Mammary epithelial cell (primary cell): ENCODE results near the gene FH.

Source experiments
- CTCF ChIP-seq, 2 donors: IDR thresholded peaks in 1 of 2; conservative IDR thresholded peaks in 1 of 2; 2 replicates each; pipeline ENCODE4 v1.5.1; 2011 to 2012; ENCODE audit warnings: inconsistent platforms in 2 of 2, low read length in 2 of 2, mild to moderate bottlenecking in 2 of 2, control low read depth in 1 of 2, low read depth in 1 of 2; ENCODE audit not compliant: insufficient read depth in 1 of 2; ENCODE audit errors: extremely low read depth in 1 of 2
- EZH2 ChIP-seq: IDR thresholded peaks from 2 replicates; pipeline ENCODE4 v1.6.1; 2012; ENCODE audit warnings: low read length, inconsistent platforms, borderline replicate concordance

- TF ChIP-seq CTCF (conservative IDR thresholded peaks at IDR 0.05 in 1 of 2, IDR thresholded peaks at IDR 0.05 in 1 of 2; ENCODE audit: extremely low read depth in 1 of 2, insufficient read depth in 1 of 2, low read depth in 1 of 2, low read length in 2 of 2): peak; percentile 41 to 56
- no peak for TF ChIP-seq EZH2
Measured at GRCh38 chr1:241499910-241500309, 19.6 kb downstream of the FH start.
